Gastrocnemius medialis (tissue), 4 donors: ENCODE results near the gene FAM174B. TPM values are rescaled to one million over a fixed set of nuclear protein-coding genes. Genes with fewer than 3 reads are reported as not detected.

ENCODE experiments used
- ATAC-seq, 2 donors: fragments of 150-250 bp; one replicate each; pipeline ENCODE4 v1.9.1; 2016
- DNase-seq, 2 donors: peaks; one replicate each; pipeline ENCODE4 v3.0.0-alpha.2; 2019
- H3K27ac ChIP-seq, 4 donors: fragments of 200-600 bp; sonication (generic); 1 replicate in 1 of 4; 2 replicates in 3 of 4; pipeline ENCODE4 v1.5.1; 2016 to 2018; ENCODE audit warnings: mild to moderate bottlenecking in 2 of 4, moderate library complexity in 1 of 4
- H3K27me3 ChIP-seq, 3 donors: fragments of 200-600 bp; sonication (generic) in 2 of 3; 1 replicate in 1 of 3; 2 replicates in 2 of 3; pipeline versions ENCODE4 v1.5.1 to v1.6.0; 2016 to 2019; ENCODE audit warnings: mild to moderate bottlenecking in 1 of 3, moderate library complexity in 1 of 3
- H3K36me3 ChIP-seq, 2 donors: fragments of 200-600 bp; sonication (generic) in 1 of 2; one replicate each; pipeline ENCODE4 v1.5.1; 2017 to 2018
- H3K4me1 ChIP-seq, 2 donors: fragments of 200-600 bp; sonication (generic) in 1 of 2; one replicate each; pipeline ENCODE4 v1.5.1; 2016 to 2017; ENCODE audit warnings: mild to moderate bottlenecking in 2 of 2
- H3K4me3 ChIP-seq, 4 donors: fragments of 200-600 bp; sonication (generic) in 3 of 4; 1 replicate in 1 of 4; 2 replicates in 3 of 4; pipeline ENCODE4 v1.5.1; 2016 to 2019; ENCODE audit warnings: mild to moderate bottlenecking in 2 of 4
- H3K9me3 ChIP-seq, 3 donors: fragments of 200-600 bp; sonication (generic) in 2 of 3; 1 replicate in 1 of 3; 2 replicates in 2 of 3; pipeline ENCODE4 v1.5.1; 2016 to 2019
- POLR2A ChIP-seq, 2 donors: fragments of 450-650 bp; IDR thresholded peaks; one replicate each; pipeline ENCODE4 v1.6.1; 2017; ENCODE audit warnings: antibody characterized with exemption in 2 of 2, mild to moderate bottlenecking in 2 of 2, moderate library complexity in 2 of 2
- in situ Hi-C, 4 donors: fragments of 200-750 bp; cut with MboI; loops; one replicate each; pipeline versions ENCODE4 v1.15.0 to v1.8.0; 2017; ENCODE audit warnings: low sequenced_read_pairs in 4 of 4
- intact Hi-C: fragments of 100-400 bp; cut with DNase I; formaldehyde crosslinking; loops from one replicate; pipeline ENCODE4 v1.15.1; 2023; ENCODE audit warnings: low total_unique reads
- total RNA-seq, 4 donors: library from RNA; depleted of rRNA; stranded (reverse); fragments of >200 nt; gene quantifications; one replicate each; pipeline versions ENCODE4 v1.1.0 to v1.2.3, GENCODE V29; 2016
- TF ChIP-seq, protein P1 (sequence below), 5 experiments: fragments of 450-650 bp in 3 of 5; fragments of 200-600 bp in 2 of 5; sonication (generic) in 2 of 5; IDR thresholded peaks in 4 of 5; conservative IDR thresholded peaks in 1 of 5; 1 replicate in 4 of 5; 2 replicates in 1 of 5; pipeline ENCODE4 v1.5.1; 2016 to 2019; ENCODE audit warnings: antibody characterized with exemption in 5 of 5, mild to moderate bottlenecking in 3 of 5, moderate library complexity in 3 of 5

FAM174B gene
- total RNA-seq, 4 donors from 2014 or later: 7.6 to 22.5 (median 11.6) TPM

DNA sequence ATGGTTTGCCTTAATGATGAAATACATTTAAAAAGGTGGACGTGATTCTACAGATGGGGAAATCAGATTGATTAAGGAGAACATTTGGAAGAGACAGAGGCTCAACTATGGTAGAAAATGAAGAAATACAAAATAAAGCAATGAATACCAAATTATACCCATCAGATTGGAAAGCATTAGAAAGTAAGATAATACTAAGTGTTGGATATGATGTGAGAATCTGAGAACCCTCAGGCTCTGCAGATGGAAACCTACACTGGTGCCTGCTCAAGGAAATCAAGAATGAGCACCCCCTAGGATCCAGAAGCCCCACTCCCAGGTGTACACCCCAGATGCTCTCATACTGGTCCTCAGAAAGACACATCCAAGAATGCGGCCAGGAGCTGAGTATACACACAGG lies 4.6 kb downstream of the FAM174B start:
- intact Hi-C loops (no loop called here), in situ Hi-C loops (no loop called here)
- Histone ChIP-seq H3K9me3 (no peaks in the 10 kb centered on the region), H3K27ac (no peak overlapping the region), H3K4me1 (peaks cover 3 to 4% of the 10 kb centered on the region in 2 donors), H3K4me3 (no peak overlapping the region), H3K36me3 (no peaks in the 10 kb centered on the region), H3K27me3 (no peaks in the 10 kb centered on the region)
- no peak for TF ChIP-seq POLR2A (IDR thresholded peaks at IDR 0.05)
- TF ChIP-seq, protein P1, sequence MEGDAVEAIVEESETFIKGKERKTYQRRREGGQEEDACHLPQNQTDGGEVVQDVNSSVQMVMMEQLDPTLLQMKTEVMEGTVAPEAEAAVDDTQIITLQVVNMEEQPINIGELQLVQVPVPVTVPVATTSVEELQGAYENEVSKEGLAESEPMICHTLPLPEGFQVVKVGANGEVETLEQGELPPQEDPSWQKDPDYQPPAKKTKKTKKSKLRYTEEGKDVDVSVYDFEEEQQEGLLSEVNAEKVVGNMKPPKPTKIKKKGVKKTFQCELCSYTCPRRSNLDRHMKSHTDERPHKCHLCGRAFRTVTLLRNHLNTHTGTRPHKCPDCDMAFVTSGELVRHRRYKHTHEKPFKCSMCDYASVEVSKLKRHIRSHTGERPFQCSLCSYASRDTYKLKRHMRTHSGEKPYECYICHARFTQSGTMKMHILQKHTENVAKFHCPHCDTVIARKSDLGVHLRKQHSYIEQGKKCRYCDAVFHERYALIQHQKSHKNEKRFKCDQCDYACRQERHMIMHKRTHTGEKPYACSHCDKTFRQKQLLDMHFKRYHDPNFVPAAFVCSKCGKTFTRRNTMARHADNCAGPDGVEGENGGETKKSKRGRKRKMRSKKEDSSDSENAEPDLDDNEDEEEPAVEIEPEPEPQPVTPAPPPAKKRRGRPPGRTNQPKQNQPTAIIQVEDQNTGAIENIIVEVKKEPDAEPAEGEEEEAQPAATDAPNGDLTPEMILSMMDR (IDR thresholded peaks at IDR 0.05 in 4 of 5, conservative IDR thresholded peaks at IDR 0.05 in 1 of 5): no peak
- no peak for ATAC-seq
- no peak for DNase-seq

DNA sequence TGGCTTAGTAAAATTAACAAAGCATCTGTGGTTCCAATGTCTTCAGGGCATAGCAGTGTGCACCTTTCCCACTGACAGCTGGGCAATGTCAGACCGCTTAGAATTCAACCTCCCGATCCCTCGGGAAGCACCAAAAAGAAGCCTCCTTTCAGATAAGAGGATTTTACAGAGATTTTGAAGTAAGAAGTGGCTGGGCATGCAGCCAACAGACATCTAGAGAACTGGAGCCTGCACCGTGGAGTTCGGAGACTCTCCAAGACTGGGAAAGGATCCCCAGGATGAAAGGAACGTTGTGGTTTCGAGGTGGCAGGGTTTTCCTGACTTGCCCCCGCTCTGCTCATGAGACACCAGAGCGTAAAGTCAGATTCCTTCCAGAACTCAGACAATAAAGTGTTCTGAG lies 5.3 kb downstream of the FAM174B start:
- no peak for ATAC-seq
- intact Hi-C loops: no loop called here
- peaks cover 3 to 4% of the 10 kb centered on the region in 2 donors for H3K4me1 ChIP-seq

DNA sequence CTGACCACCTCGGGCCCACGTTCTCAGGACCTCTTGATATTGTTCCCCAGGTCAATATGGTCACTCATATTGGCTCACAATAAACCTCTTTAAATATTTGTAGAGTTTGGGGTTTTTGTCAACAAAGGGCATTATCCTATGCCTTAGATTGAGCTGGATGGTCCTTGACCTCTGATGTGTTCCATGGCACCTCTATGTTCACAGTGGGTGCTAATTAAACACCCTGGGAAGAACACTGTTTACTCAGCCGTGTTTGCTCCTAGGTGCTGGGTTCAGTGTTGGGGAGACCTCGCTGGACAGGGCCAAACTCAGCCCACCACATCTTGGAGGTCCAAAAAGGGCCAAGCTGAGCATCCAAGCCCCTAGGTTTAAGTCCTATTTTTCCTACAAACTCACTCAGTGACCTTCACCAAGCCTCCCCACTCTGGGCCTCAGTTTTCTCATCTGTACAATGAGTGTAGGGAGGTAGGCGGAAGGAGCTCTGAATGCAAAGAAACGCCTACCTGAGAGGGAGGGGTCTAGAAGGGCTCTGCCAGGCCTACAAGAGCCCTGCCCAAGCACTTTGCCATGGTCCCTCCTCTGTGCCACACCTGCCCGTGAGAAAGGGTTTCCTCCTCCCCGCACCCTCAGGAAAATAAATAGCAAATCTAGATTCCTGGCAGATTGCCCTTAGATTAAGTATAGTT lies 7.2 kb downstream of the FAM174B start:
- Histone ChIP-seq H3K36me3 (no peaks in the 10 kb centered on the region), H3K4me3 (no peak overlapping the region), H3K27ac (no peak overlapping the region), H3K9me3 (no peaks in the 10 kb centered on the region), H3K27me3 (no peaks in the 10 kb centered on the region), H3K4me1 (peaks cover 0 to 3% of the 10 kb centered on the region in 2 donors)
- no peak for DNase-seq
- no peak for ATAC-seq
- intact Hi-C loops: no loop called here
- in situ Hi-C loops: no loop called here
- TF ChIP-seq POLR2A (IDR thresholded peaks at IDR 0.05): no peak
- TF ChIP-seq, protein P1 (IDR thresholded peaks at IDR 0.05 in 4 of 5, conservative IDR thresholded peaks at IDR 0.05 in 1 of 5): no peak

More for the DNA sequence above, 5.3 kb downstream of the FAM174B start:
- H3K27me3 ChIP-seq: no peaks in the 10 kb centered on the region
- in situ Hi-C loops: no loop called here
- no peak overlapping the region for H3K27ac ChIP-seq
- H3K4me3 ChIP-seq: no peak overlapping the region
- no peaks in the 10 kb centered on the region for H3K36me3 ChIP-seq
- H3K9me3 ChIP-seq: no peaks in the 10 kb centered on the region
- TF ChIP-seq, protein P1 (IDR thresholded peaks at IDR 0.05 in 4 of 5, conservative IDR thresholded peaks at IDR 0.05 in 1 of 5): no peak
- no peak for TF ChIP-seq POLR2A (IDR thresholded peaks at IDR 0.05)
- no peak for DNase-seq

DNA sequence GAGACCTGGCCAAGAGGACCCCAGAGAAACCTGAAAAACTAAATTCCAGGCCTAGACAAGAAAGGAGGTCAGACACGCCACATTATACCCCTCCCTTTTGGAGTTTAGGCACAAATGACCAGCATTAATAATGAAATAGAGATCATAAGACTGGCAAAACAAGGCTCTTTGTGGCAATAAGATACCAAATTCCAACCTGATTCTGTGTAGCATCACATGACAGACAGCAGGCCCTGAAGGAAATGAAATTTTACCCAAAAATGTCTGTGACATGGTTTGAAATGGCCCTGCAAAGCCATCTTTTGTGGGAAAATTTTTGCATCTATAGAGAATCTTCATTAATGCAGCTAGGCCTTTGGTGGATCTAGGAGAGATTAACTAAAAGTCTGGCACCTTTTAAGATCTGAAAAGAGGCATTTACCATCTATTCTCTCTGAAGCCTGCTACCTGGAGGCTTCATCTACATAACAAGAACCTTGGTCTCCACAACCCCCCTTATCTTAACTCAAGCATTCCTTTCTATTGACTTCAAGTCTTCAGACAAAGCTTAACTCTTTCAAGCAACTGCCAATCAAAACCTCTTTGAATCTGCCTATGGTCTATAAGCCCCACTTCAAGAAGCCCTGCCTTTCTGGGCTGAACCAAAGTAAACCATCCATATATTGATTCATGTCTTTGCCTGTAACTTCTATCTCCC lies 8.0 kb downstream of the FAM174B start:
- Histone ChIP-seq H3K9me3 (no peaks in the 10 kb centered on the region), H3K36me3 (no peaks in the 10 kb centered on the region), H3K27ac (no peak overlapping the region), H3K4me1 (peaks cover 0 to 3% of the 10 kb centered on the region in 2 donors), H3K4me3 (no peak overlapping the region), H3K27me3 (no peaks in the 10 kb centered on the region)
- ATAC-seq: no peak
- in situ Hi-C loops (no loop called here), intact Hi-C loops (no loop called here)
- no peak for DNase-seq
- no peak for TF ChIP-seq POLR2A (IDR thresholded peaks at IDR 0.05)
- TF ChIP-seq, protein P1 (IDR thresholded peaks at IDR 0.05 in 4 of 5, conservative IDR thresholded peaks at IDR 0.05 in 1 of 5): no peak
